ENCODE measurements around the gene MCTP2.

MCTP2 gene

DNA sequence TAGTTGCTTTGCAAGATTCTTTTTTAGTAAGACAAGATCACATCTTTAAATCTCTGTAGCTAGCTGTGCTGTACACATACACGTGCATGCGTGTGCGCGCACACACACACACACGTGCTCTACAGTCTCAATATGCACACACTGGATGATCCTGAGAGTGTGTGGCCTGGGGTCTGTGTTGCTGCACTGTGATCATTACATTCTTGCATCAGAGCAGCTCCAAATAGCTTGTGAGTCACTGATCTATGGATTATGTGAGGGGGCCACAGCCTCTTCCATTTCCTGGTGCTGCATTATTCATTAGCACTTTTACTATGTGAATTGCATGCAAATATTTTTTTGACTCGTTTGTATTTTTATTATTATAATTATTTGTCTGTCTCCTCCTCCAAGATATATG, 34.6 kb downstream of the MCTP2 start:
- DNase-seq = no peak

DNA sequence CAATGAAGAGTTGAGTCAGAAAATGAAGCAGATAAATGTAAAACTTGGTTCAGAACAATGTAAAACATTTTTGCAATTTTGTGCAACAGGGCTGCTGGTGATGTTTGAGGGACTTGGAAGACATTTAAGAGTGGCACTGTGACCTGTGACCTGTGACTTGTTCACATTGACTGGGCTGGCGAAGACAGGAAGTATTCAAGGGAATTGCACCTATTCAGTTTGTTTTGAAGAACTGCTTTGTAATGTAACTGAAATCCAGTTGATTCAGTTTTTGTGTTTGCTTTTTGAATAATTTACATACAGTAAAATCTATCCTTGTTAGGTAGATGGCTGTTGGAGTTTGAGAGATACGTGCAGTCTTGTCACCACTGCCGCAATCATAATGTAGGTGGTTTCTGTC, 35.4 kb downstream of the MCTP2 start:
- no peak for DNase-seq

DNA sequence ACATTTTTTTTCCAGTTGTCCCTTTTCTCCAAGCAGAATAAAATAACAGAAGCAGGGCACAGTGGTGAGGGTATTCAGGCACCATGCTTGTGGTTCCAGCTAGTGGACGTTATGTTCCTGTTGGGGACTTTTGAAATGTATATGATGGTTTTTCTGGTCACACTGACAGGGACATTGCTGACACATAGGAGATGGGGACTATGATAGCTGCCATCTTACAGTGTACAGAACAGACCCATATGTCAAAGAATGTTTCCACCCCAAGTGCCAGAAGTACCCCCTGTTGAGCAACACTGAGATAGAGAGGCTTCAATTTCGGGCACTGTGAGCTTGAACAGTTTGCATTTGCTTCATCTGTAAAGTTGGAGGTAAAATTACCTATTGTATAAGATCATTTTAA, 38.6 kb downstream of the MCTP2 start:
- DNase-seq = no peak

DNA sequence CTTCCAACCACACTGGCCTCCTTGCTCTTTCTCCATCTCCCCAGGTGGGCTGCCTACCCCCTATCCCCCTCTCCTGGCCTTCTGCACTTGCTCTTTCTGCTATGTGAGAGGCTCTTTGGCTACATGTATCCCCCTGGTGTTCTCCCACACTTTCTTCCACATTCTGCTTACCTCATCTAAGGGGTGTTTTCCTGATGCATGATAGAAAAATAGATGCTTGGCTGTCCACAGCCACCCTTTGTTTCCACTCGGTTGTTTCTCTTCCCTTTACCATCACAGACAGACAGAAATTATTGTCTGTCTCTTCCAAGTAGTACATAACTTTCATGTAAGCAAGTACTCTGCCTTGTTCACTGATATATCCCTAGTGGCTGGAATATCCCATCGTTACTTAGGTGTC, 39.2 kb downstream of the MCTP2 start:
- no peak for DNase-seq

DNA sequence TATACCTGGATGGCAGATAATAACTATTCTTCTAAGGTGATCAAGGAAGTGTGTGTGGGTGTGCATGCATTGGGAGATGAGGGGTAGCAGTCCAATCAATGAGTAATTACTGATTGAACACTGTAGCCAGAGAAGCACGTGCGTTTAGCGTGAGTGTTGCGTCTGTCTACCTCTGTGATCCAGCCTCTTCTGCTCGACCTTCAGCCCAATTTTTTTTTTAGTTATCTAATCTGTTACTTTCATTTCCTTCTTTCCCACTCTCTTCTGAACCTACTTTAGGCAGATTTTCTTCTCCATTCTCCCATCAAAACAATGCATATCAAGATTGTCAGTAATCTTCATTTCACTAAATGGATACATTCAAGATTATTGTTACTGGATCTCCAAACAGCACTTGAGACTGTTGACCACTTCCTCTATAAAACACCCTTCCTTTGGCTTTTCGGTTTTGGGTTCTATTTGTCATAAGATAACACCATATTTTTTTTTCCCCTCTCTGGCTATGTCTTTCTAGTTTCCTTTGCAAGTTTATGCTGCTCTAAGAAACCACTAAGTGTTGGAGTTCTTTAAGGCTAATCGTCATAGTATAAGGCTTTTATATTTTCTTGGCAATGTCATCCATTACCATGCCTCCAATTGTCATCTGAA, 41.0 kb downstream of the MCTP2 start:
- no peak for DNase-seq

DNA sequence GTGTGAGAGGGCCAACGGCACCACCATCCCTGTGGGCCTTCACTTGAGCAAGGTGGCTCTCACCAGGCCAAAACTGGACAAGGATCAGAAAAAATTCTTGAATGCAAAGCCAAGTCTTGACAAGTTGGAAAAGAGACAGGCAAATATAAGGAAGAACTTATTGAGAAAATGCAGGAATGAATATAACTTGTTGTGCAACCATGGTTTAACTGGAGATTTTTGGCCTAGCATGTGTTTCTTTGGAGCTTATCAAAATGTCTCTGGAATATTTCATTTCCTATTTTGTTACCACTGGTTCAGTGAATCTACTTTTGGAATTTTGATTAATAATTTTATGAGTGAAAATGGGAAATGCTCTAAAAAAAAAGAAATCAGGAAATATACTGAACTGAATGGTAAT, 42.5 kb downstream of the MCTP2 start:
- DNase-seq = no peak

DNA sequence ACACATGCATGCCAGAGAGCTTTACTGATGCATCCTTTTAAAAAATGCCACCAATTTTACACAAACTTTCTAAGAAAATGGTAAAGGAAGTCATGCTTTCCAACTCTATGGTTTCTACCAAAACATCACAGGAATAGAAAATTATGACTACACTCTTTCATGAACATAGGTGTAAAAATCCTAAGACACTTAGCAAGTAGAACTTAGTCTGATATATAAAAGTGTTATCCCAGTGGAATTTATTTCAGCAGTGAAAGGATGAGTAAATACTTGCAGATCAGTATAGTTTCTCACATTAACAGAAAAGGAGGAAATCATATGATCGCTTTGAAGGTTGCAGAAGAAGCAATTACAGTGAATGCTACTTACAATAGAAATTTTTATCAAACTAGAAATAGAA, 43.4 kb downstream of the MCTP2 start:
- DNase-seq = no peak

DNA sequence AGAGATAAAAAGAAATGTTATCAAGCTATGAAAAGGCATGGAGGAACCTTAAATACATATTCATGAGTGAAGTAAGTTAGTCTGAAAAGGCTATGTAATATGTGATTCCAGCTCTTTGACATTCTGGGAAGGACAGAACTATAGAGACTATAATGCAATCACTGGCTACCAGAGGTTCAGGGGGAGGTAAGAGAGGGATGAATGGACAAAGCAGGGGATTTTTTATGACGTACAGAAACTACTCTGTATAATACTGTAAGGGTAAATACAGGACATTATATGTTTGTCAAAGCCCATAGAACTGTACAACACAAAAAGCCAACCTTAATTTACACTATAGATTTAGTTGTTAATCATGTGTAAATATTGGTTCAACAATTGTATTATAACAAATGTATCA, 46.1 kb downstream of the MCTP2 start:
- DNase-seq = no peak

DNA sequence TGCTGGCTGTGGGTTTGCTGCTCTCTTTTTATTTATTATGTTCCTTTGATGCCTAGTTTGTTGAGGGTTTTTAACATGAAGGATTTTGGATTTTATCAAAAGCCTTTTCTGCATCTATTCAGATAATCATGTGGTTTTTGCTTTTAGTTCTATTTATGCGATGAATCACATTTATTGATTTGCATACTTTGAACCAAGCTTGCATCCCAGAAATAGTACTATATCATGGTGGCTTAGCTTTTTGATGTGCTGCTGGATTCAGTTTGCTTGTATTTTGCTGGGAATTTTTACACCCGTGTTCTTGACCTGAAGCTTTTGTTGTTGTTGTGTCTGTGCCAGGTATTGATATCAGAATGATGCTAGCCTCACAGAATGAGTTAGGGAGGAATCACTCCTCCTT, 48.4 kb downstream of the MCTP2 start:
- DNase-seq = no peak

DNA sequence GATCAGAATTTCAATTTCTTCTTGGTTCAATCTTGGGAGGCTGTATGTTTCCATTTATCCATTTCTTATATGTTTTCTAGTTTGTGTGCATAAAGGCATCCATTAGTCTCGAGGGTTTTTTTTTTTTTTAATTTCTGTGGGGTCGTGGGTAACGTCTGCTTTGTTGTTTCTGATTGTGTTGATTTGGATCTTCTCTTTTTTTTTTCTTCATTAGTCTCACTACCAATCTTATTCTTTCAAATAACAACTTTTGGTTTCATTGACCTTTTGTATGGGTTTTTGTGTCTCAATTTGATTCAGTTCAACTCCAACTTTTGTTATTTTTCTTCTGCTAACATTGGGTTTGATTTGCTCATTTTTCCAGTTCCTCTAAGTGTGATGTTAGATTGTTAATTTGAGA, 48.9 kb downstream of the MCTP2 start:
- DNase-seq = no peak

DNA sequence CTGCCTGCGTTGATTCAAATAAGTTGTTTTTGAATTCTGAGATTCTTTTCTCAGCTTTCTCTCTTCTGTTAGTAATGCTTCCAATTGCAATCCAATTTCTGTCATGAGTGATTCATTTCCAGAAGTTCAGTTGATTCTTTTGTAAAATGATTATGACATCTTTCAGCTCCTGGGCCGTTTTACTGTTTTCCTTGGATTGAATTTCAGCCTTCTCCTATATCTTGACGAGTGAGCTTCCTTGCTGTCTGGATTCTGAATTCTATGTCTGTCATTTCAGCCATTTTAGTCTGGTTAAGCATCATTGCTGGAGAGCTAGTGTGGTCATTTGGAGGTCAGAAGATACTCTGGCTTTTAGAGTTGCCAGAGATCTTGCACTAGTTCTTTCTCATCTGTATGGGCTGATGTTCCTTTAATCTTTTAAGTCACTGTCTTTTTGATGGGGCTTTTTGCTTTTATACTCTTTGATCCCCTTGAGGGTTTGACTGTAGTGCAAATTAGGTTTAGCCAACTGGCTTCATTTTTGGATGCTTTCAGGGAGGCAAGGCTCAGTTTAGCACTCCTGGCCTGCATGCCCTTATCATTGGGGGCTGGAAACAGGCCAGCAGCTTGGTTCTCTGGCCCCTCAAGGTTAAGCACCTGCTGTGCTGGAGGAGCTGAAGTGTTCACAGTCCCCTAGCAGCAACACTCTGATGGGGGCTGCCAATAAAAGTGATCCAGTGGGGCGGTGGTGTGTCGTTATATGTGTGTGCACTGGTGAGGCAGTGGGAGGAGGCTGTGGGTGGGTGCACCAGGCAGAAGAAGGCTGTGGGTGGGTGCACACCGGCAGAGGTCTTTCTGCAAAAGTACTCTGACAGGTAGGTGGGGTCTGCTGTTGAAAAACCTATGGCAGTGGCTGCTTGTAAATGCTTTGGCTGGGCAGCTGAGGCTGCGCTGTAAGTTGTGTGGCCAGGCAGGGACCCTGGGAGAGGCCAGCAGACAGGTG, 51.2 kb downstream of the MCTP2 start:
- DNase-seq = no peak

DNA sequence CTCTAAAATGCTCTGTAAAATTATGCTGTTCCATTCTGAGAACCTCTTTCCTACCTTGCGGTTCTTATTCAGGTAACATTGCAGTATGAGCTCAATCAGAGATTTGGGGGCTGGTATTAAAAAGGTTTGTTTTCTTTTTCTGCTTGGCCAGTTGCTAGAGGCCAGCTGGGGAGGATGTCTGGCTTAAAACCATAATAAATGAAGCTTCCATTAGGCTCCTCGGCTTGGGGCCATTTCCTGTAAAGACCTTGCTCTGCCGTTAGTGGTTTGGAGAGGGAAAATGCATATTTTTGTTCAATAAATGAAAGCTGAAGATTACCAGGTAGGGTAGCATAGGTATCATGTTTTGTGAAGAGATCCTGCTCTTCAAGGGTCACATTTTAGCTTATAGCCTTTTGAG, 55.2 kb downstream of the MCTP2 start:
- no peak for DNase-seq

DNA sequence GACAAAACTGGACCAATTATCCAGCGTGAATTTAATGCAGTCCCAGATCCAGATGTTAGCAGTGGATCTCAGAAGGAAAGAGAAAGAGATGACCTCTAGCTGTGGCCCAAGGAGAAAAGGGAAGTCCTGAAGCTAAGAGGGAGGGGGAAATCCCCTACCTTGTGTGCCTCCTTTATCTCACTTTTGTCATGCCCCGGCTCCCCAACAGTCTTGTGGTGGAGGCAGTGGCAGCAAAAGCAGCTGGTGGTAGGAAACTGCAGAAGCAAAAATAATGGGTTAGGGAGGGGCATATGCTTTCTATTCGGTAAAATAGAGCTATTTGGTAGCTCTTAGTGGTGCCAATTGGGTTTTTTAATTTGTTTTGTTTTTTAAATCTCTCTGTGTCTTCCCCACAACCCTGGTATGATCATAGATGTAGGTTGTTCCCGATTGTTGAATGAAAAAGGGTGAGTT, 56.5 kb downstream of the MCTP2 start:
- DNase-seq = no peak

DNA sequence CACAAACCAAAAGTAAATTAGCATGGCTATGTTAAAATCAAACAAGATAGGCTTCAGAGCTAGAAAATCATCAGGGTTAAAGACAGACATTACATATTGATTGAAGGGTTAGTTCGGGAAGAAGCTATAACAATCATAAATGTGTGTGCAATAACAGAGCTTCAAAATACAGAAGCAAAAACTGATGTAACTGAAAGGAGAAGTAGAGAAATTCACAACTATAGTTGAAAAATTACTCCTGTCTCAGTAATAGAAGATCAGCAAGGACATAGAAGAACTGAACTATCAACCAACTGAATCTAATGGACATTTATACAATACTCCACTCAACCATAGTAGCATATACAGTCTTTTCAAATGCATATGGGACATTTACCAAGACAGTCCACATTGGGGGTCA, 59.4 kb downstream of the MCTP2 start:
- no peak for DNase-seq

DNA sequence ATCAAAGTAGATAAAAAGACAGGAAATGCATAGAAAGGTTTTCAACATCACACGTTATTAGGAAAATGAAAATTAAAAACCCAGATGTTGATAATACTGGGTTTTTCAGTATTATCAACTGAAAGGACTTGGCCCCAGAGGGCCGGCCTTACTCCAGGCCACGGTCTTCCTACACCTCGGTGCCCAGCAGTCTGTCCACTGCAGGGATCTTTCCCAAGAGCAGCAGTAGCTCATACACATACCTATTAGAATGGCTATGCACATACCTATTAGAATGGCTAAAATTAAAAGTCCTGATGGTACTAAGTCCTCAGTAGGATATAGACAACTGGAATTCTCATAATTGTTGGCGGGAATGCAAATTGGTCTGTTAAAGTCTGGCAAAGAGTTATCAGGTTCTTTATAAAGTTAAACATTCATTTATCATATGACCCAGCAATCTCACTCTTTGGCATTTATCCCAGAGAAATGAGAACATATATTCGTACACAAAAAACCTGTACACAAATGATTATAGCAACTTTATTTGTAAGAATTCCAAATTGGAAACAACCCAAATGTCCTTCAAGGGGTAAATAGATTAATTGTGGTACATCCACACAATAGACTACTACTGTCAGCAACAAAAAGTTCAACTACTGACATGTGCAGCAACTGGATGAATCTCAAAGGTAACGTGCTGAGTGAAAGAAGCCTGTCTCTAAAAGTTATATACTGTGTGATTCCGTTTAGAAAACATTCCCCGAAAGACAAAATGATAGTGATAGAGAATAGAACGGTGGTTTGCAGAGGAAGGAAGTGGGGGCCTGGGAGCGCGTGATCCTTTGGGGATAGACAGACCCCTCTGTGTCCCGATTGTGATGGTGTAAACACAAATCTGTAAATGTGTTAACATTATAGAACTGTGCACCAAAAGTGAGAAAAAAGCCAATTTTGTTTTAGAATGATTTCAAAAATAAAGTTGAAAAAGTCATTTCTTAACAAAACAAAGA, 62.3 kb downstream of the MCTP2 start:
- DNase-seq = no peak

DNA sequence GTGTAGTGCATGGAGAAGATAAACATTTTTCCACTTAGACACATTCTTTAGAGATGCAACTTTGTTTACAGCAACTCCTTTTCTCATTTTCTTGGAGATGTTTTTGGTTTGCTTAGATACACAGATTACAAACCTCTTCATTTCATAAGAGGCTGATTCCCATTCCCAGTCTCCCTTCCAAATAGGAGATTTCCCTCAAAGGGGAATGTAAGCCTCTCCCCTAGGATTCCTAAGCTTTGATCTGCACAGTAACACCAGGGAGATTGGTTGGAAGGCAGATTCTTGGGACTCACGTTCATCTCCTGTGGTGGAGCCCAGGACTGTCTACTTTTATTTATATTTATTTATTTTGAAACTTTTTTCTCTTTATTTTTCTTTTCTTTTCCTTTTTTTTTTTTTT, 63.2 kb downstream of the MCTP2 start:
- no peak for DNase-seq

DNA sequence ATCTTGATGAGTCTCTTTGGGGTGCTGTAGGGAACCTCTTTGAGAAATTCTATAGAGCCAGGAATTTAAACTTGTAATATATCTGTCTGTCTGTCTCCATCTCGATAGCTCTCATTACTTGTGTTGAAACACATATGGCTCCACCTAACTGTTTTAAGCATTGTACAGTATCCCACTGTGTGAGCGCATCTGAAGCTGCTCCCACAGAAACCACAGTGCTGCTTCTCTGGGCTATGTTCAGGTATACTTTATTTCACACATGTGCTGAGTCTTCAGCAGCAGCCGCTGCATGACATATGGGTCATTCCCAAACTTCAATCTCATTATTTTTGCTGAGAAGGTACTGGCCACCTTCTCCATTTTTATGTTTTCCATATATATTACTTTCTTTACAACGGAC, 63.9 kb downstream of the MCTP2 start:
- no peak for DNase-seq

DNA sequence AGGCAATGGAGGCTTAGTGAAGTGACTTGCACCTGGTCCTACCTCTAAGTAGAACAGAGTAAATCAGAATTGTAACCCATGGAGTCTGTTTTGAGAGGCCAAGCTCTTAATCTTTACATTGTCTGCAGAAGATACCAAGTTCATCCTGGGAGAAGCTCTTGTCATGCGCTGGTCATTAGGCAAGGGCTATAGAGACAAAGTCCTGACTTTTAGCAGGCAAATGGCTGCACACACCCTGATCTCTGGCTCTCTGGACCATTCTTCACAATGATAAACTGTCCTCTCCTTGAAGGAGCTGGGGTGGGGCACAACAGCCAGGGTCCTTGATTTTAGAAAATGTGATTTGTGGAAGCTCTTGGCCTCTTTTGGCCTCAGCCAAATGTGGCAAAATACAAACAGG, 65.4 kb downstream of the MCTP2 start:
- DNase-seq = no peak

DNA sequence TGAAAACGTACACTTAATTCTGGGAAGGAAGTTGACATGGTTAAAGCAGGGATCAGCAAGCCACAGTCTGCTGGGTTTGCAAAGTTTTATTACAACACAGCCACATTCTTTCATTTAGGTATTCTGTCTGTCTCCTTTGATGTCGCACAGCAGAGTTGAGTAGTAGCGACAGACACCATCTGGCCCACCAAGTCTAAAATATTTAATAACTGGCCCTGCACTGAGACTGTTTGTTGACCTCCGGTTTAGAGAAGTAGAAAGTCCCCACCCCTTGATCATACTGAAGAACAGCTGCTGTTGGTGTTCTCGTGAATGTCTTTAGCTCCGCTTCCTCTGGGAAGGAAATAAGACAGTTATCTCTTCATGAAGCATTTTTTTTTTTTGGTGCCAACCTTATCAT, 66.2 kb downstream of the MCTP2 start:
- DNase-seq = no peak

DNA sequence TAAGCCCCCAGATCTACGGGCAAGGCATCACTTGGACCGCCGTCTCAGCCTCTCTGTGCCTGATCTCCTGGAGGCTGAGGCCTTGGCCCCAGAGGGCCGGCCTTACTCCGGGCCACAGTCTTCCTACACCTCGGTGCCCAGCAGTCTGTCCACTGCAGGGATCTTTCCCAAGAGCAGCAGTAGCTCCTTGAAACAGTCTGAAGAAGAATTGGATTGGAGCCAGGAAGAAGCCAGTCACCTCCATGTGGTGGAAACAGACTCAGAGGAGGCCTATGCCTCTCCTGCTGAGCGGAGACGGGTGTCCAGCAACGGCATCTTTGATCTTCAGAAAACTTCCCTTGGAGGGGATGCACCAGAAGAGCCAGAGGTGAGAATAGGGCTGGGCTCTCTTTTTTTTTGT, 67.0 kb downstream of the MCTP2 start:
- DNase-seq = no peak

DNA sequence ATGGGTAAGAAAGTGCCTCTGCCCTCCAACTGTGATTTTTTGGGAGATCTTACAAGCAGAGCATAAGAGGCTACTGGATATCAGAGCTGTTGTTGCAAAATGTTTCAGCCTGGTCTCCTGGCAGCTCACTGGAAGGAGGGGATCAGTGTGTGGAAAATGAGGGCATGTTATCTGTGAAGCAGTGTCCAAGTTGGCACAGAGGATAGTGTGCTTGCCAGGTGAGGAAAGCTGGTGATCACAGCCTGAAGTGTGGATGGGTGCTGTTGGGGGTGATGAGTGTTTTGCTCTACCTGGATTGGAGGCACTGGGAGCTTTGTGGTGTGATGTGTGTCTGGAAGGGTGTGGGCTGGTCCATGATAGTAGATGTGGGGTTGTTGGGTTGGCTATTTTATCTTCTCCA, 69.3 kb downstream of the MCTP2 start:
- no peak for DNase-seq

DNA sequence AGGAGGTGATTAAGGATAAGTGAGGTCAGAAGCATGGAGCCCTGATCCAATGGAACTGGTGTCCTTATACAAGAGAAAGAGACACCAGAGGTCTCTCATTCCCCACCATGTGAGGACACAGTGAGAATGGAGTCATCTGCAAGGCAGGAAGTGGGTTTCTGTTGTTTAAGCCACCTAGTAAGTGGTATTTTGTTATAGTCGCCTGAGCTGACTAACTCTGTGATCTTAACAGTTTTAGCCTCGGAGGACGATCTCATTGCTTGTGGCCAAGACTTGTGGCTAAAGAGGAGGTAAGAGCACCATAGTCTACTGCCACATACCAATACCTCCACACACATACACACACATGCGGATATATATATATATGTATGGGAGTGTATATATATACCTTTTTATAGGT, 73.8 kb downstream of the MCTP2 start:
- DNase-seq = no peak
